MCF 10A (cell line): ENCODE measurements around the gene PTPN11. TPM values are rescaled to one million over a fixed set of nuclear protein-coding genes. Genes with fewer than 3 reads are reported as not detected.
A peak's percentile ranks its signal among the peaks of the same experiment; 100 is the strongest.

Experiments used
- Bru-seq: library from RNA; stranded (reverse); fragments of 400-500 nt; gene quantifications from one replicate; lab custom pipeline; 2021; lab: Mats Ljungman, UMichigan
- BruChase-seq, 2 experiments: library from RNA; stranded (reverse); fragments of 400-500 nt; gene quantifications; one replicate each; lab custom pipeline; 2021; lab: Mats Ljungman, UMichigan
- BruUV-seq: library from RNA; stranded (reverse); fragments of 400-500 nt; replicated peaks from 2 replicates; lab custom pipeline; 2021; lab: Mats Ljungman, UMichigan
- CTCF ChIA-PET: fragments of 300-600 bp; sonication (Branson Sonifier 250); formaldehyde crosslinking; extraction: SDS; loops from one replicate; lab custom pipeline; 2021; ENCODE audit warnings: antibody characterized with exemption, inconsistent platforms; lab: Yijun Ruan, JAX
- POLR2A ChIA-PET: fragments of 300-600, 350-650 bp; sonication (Branson Sonifier 250); formaldehyde crosslinking; extraction: SDS; loops from one replicate; lab custom pipeline; 2020; ENCODE audit warnings: antibody characterized with exemption, inconsistent platforms; lab: Yijun Ruan, JAX
- DNase-seq: peaks from one replicate; pipeline ENCODE4 v3.0.0-alpha.2; 2018; ENCODE audit not compliant: unreplicated experiment
- H3K27ac Mint-ChIP-seq: one replicate; pipeline ENCODE4 v1.8.0; 2022; ENCODE audit warnings: mild to moderate bottlenecking, low read depth, mixed read lengths; ENCODE audit not compliant: unreplicated experiment
- H3K27me3 Mint-ChIP-seq: one replicate; pipeline ENCODE4 v1.8.0; 2022; ENCODE audit warnings: mixed read lengths; ENCODE audit not compliant: insufficient read depth, unreplicated experiment
- H3K36me3 Mint-ChIP-seq: one replicate; pipeline ENCODE4 v1.8.0; 2022; ENCODE audit warnings: mild to moderate bottlenecking, moderate library complexity, mixed read lengths; ENCODE audit not compliant: insufficient read depth, unreplicated experiment
- H3K4me1 Mint-ChIP-seq: one replicate; pipeline ENCODE4 v1.8.0; 2022; ENCODE audit warnings: mixed read lengths; ENCODE audit not compliant: insufficient read depth, unreplicated experiment
- H3K4me3 Mint-ChIP-seq: one replicate; pipeline ENCODE4 v1.8.0; 2022; ENCODE audit warnings: mild to moderate bottlenecking, moderate library complexity, mixed read lengths; ENCODE audit not compliant: unreplicated experiment
- H3K9me3 Mint-ChIP-seq: one replicate; pipeline ENCODE4 v1.8.0; 2022; ENCODE audit warnings: mixed read lengths; ENCODE audit not compliant: unreplicated experiment
- intact Hi-C: fragments of 100-400 bp; cut with micrococcal nuclease; formaldehyde crosslinking; loops from 2 replicates; pipeline ENCODE4 v1.14.1; 2022
- long read RNA-seq: library from polyadenylated mRNA; stranded (forward); transcript quantifications from one replicate; pipeline ENCODE4 v2.0.0, GENCODE V29; 2022
- total RNA-seq: library from RNA; stranded (reverse); gene quantifications from 2 replicates; pipeline ENCODE4 v1.2.3, GENCODE V29; 2022
- TF ChIP-seq, protein P1 (sequence below): fragments of 200-600 bp; IDR thresholded peaks from one replicate; pipeline ENCODE4 v1.8.0; 2022; ENCODE audit warnings: antibody characterized with exemption, mild to moderate bottlenecking; ENCODE audit not compliant: unreplicated experiment

Gene PTPN11
- 148 and 164 TPM in 2 replicates for total RNA-seq
- percentile 88 among the genes with signal in this experiment for Bru-seq, nascent RNA
- percentile 95 among the genes with signal in this experiment for BruChase-seq, experiment 1, labeled RNA remaining after a 6-hour chase
- BruChase-seq, experiment 2, labeled RNA remaining after a 2-hour chase, result percentile 90 among the genes with signal in this experiment
- long read RNA-seq, full-length matches to known transcripts, result 179 of 303 reads
- long read RNA-seq, partial matches to known transcripts, result 61 of 303 reads
- long read RNA-seq, other reads (novel, unspliced or antisense), result 63 of 303 reads

DNA sequence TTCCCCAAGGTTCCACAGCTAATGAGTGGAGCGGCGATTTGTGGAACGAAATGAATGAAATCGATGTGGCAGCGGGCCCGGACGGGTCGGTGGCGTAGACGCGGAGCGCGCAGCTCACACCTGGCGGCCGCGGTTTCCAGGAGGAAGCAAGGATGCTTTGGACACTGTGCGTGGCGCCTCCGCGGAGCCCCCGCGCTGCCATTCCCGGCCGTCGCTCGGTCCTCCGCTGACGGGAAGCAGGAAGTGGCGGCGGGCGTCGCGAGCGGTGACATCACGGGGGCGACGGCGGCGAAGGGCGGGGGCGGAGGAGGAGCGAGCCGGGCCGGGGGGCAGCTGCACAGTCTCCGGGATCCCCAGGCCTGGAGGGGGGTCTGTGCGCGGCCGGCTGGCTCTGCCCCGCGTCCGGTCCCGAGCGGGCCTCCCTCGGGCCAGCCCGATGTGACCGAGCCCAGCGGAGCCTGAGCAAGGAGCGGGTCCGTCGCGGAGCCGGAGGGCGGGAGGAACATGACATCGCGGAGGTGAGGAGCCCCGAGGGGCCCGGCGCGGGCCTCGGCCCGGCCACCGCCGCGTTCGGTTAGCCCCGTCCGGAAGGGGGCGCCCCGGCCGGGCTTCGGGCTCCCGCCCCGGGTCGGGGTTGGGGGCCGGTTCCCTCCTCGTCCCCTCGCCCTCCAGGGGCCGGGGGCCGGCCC lies at the start of gene PTPN11:
TSS of gene PTPN11 (plus strand) at position 340 of the 689 bp plus-strand sequence. CDS start at position 505, 165 bp downstream.
- H3K27me3 Mint-ChIP-seq, result no peaks in the 10 kb centered on the region
- H3K4me3 Mint-ChIP-seq, result peak within 1 kb of the TSS; percentile 90
- peak within 1 kb of the TSS; percentile 94 for H3K27ac Mint-ChIP-seq
- CTCF ChIA-PET, result no interaction called here
- TF ChIP-seq, protein P1, sequence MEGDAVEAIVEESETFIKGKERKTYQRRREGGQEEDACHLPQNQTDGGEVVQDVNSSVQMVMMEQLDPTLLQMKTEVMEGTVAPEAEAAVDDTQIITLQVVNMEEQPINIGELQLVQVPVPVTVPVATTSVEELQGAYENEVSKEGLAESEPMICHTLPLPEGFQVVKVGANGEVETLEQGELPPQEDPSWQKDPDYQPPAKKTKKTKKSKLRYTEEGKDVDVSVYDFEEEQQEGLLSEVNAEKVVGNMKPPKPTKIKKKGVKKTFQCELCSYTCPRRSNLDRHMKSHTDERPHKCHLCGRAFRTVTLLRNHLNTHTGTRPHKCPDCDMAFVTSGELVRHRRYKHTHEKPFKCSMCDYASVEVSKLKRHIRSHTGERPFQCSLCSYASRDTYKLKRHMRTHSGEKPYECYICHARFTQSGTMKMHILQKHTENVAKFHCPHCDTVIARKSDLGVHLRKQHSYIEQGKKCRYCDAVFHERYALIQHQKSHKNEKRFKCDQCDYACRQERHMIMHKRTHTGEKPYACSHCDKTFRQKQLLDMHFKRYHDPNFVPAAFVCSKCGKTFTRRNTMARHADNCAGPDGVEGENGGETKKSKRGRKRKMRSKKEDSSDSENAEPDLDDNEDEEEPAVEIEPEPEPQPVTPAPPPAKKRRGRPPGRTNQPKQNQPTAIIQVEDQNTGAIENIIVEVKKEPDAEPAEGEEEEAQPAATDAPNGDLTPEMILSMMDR, result peak; percentile 52
- H3K4me1 Mint-ChIP-seq, result peaks cover 23% of the 10 kb centered on the region
- no peaks in the 10 kb centered on the region for H3K9me3 Mint-ChIP-seq
- DNase-seq, result peak; percentile 80
- H3K36me3 Mint-ChIP-seq, result peaks cover 22% of the 10 kb centered on the region
- no TSS peak for BruUV-seq
- intact Hi-C loops, result no loop called here
- POLR2A ChIA-PET, result interaction anchor here (0.6 to 1.7 kb wide), 7 partner anchors 11 to 405 kb away, joined by 3 to 5 read pairs (median 4); partner anchors contain the start of gene NAA25

DNA sequence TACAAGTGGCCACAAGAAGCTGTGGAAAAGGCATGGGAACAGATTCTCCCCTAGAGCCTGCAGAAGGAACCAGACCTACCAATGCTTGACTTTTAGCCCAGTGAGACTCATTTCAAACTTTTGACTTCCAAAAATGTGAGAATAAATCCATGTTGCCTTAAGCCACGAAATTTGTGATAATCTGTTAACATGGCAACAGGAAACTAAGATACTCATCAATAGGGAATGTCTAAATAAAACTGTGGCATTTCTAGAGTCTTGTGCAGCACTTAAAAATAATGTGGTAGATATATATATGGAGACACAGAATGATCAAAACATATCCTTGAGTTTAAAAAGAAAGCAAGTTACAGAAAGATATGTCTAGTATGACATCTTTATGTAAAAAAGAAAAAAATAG lies 48.5 kb upstream of the PTPN11 start:
- no peaks in the 10 kb centered on the region for H3K27me3 Mint-ChIP-seq
- POLR2A ChIA-PET, result no interaction called here
- no peak for DNase-seq
- H3K4me3 Mint-ChIP-seq, result no peak overlapping the region
- TF ChIP-seq, protein P1, result no peak
- intact Hi-C loops, result no loop called here
- CTCF ChIA-PET, result no interaction called here
- no peak overlapping the region for H3K27ac Mint-ChIP-seq
- BruUV-seq, result no TSS peak
- no peaks in the 10 kb centered on the region for H3K36me3 Mint-ChIP-seq
- no peaks in the 10 kb centered on the region for H3K9me3 Mint-ChIP-seq
- H3K4me1 Mint-ChIP-seq, result no peaks in the 10 kb centered on the region

DNA sequence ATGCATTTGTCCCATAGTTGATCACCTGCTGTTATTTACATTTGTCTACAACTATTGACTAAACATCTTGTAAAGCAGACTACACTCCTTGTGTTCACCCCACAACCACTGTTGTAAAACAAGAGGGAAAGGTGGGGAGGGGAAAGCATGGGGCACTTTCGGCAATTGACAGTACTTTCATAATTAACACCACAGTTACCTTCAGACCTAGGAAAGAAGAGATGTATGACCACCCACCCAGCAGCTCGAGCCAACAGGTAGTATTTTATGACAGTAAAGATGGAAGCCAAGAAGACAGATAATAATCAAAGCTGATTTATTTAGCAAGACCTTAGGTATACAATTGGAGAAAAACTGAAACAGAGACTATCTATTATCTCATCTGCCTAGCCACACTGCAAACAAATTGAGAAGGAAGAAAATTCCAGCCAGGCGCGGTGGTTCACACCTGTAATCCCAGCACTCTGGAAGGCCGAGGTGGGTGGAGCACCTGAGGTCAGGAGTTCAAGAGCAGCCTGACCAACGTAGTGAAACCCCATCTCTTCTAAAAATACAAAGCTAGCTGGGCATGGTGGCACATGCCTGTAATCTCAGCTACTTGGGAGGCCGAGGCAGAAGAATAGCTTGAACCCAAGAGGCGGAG lies 47.8 kb upstream of the PTPN11 start:
- BruUV-seq, result no TSS peak
- ChIA-PET CTCF (interaction anchor here (0.5 to 1.4 kb wide), 3 partner anchors 17 to 60 kb away, joined by 3 read pairs; no protein-coding TSS in a partner anchor), POLR2A (interaction anchor here (1.0 kb wide), 1 partner anchor 9 kb away, joined by 3 read pairs; no protein-coding TSS in a partner anchor)
- H3K4me3 Mint-ChIP-seq, result no peak overlapping the region
- H3K4me1 Mint-ChIP-seq, result no peaks in the 10 kb centered on the region
- no peak for DNase-seq
- H3K27me3 Mint-ChIP-seq, result no peaks in the 10 kb centered on the region
- intact Hi-C loops, result no loop called here
- TF ChIP-seq, protein P1, result no peak
- H3K9me3 Mint-ChIP-seq, result no peaks in the 10 kb centered on the region
- no peak overlapping the region for H3K27ac Mint-ChIP-seq
- no peaks in the 10 kb centered on the region for H3K36me3 Mint-ChIP-seq
